HEK293 (cell line): Measurements from ENCODE around the gene MGA.

Experiments used
- REPIN1 ChIP-seq: fragments of 450-650 bp; formaldehyde crosslinking; IDR thresholded peaks from 2 replicates; pipeline ENCODE4 v1.5.1; 2017; ENCODE audit warnings: missing biosample characterization, missing genetic modification characterization, low read depth
- YY1 ChIP-seq: fragments of 450-650 bp; formaldehyde crosslinking; IDR thresholded peaks from 2 replicates; pipeline ENCODE4 v1.5.1; 2018; ENCODE audit warnings: missing biosample characterization, missing genetic modification characterization
- ZNF221 ChIP-seq: fragments of 450-650 bp; formaldehyde crosslinking; IDR thresholded peaks from 2 replicates; pipeline ENCODE4 v1.5.1; 2017; ENCODE audit warnings: missing biosample characterization, missing genetic modification characterization, borderline replicate concordance
- ZNF473 ChIP-seq: fragments of 450-650 bp; formaldehyde crosslinking; IDR thresholded peaks from 2 replicates; pipeline ENCODE4 v1.5.1; 2017; ENCODE audit warnings: missing biosample characterization, missing genetic modification characterization
- ZNF530 ChIP-seq: fragments of 450-650 bp; formaldehyde crosslinking; IDR thresholded peaks from 2 replicates; pipeline ENCODE4 v1.5.1; 2016; ENCODE audit warnings: low read depth, missing biosample characterization, missing genetic modification characterization
- TF ChIP-seq, protein P1 (sequence below): fragments of 450-650 bp; formaldehyde crosslinking; IDR thresholded peaks from 2 replicates; pipeline ENCODE4 v1.5.1; 2016; ENCODE audit warnings: missing biosample characterization, missing genetic modification characterization
- TF ChIP-seq, protein P2 (sequence below): fragments of 450-650 bp; formaldehyde crosslinking; IDR thresholded peaks from 2 replicates; pipeline ENCODE4 v1.5.1; 2016; ENCODE audit warnings: missing biosample characterization, missing genetic modification characterization
- TF ChIP-seq, protein P3 (sequence below): fragments of 450-650 bp; formaldehyde crosslinking; IDR thresholded peaks from 2 replicates; pipeline ENCODE4 v1.5.1; 2016; ENCODE audit warnings: missing biosample characterization, missing genetic modification characterization

DNA sequence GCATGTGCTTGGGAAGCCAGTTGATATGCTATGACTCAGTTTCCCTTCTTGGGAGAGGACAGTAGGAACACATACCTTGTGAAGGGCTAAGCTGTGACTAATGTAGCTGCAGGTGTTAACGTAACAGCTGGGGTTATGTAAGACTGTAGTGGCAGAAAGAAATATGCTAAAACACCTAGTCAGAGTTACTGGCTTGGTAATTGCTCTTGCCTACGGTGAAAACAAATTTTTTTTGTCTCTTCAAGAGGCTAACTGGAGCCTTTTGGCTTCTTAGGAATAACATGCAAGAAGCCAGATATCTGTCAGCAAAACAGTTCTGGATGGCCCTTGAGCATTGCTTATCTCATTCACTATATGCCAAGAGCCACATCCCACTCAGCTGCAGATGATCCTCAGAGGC is 115.4 kb downstream of the MGA start:
- no peak for TF ChIP-seq ZNF473
- TF ChIP-seq ZNF221: no peak
- TF ChIP-seq ZNF530 (tag by site-specific recombination): no peak
- TF ChIP-seq REPIN1 (tag by site-specific recombination): no peak
- TF ChIP-seq, protein P1, sequence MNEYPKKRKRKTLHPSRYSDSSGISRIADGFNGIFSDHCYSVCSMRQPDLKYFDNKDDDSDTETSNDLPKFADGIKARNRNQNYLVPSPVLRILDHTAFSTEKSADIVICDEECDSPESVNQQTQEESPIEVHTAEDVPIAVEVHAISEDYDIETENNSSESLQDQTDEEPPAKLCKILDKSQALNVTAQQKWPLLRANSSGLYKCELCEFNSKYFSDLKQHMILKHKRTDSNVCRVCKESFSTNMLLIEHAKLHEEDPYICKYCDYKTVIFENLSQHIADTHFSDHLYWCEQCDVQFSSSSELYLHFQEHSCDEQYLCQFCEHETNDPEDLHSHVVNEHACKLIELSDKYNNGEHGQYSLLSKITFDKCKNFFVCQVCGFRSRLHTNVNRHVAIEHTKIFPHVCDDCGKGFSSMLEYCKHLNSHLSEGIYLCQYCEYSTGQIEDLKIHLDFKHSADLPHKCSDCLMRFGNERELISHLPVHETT: no peak
- TF ChIP-seq, protein P2, sequence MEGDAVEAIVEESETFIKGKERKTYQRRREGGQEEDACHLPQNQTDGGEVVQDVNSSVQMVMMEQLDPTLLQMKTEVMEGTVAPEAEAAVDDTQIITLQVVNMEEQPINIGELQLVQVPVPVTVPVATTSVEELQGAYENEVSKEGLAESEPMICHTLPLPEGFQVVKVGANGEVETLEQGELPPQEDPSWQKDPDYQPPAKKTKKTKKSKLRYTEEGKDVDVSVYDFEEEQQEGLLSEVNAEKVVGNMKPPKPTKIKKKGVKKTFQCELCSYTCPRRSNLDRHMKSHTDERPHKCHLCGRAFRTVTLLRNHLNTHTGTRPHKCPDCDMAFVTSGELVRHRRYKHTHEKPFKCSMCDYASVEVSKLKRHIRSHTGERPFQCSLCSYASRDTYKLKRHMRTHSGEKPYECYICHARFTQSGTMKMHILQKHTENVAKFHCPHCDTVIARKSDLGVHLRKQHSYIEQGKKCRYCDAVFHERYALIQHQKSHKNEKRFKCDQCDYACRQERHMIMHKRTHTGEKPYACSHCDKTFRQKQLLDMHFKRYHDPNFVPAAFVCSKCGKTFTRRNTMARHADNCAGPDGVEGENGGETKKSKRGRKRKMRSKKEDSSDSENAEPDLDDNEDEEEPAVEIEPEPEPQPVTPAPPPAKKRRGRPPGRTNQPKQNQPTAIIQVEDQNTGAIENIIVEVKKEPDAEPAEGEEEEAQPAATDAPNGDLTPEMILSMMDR (tag by site-specific recombination): no peak
- TF ChIP-seq, protein P3, sequence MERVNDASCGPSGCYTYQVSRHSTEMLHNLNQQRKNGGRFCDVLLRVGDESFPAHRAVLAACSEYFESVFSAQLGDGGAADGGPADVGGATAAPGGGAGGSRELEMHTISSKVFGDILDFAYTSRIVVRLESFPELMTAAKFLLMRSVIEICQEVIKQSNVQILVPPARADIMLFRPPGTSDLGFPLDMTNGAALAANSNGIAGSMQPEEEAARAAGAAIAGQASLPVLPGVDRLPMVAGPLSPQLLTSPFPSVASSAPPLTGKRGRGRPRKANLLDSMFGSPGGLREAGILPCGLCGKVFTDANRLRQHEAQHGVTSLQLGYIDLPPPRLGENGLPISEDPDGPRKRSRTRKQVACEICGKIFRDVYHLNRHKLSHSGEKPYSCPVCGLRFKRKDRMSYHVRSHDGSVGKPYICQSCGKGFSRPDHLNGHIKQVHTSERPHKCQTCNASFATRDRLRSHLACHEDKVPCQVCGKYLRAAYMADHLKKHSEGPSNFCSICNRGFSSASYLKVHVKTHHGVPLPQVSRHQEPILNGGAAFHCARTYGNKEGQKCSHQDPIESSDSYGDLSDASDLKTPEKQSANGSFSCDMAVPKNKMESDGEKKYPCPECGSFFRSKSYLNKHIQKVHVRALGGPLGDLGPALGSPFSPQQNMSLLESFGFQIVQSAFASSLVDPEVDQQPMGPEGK (tag by site-specific recombination): no peak
- no peak for TF ChIP-seq YY1 (tag by site-specific recombination)
